HCT116 (cell line): ENCODE results near the gene ZNF652.

ENCODE experiments used
- EGR1 ChIP-seq: IDR thresholded peaks from 2 replicates; pipeline ENCODE4 v1.6.1; 2012; ENCODE audit warnings: low read depth
- EZH2 ChIP-seq: fragments of 200-600 bp; sonication (generic); IDR thresholded peaks from 2 replicates; pipeline ENCODE4 v1.6.1; 2017; ENCODE audit warnings: antibody characterized with exemption, mixed run types
- EZH2phosphoT487 ChIP-seq: fragments of 200-600 bp; IDR thresholded peaks from 2 replicates; pipeline ENCODE4 v1.6.1; 2018; ENCODE audit warnings: antibody characterized with exemption, borderline replicate concordance
- JUND ChIP-seq: IDR thresholded peaks from 2 replicates; pipeline ENCODE4 v1.6.1; 2012
- MAX ChIP-seq: IDR thresholded peaks from 2 replicates; pipeline ENCODE4 v1.6.1; 2012
- POLR2A ChIP-seq: IDR thresholded peaks from 2 replicates; pipeline ENCODE4 v1.7.0; 2011; ENCODE audit warnings: borderline replicate concordance; ENCODE audit not compliant: insufficient read depth, insufficient read length; ENCODE audit errors: extremely low read depth
- POLR2AphosphoS5 ChIP-seq: IDR thresholded peaks from 2 replicates; pipeline ENCODE4 v1.6.1; 2011; ENCODE audit warnings: mild to moderate bottlenecking, low read depth, low read length, moderate library complexity
- REST ChIP-seq: IDR thresholded peaks from 2 replicates; pipeline ENCODE4 v1.6.1; 2012; ENCODE audit warnings: low read depth
- SP1 ChIP-seq: IDR thresholded peaks from 2 replicates; pipeline ENCODE4 v1.6.1; 2012; ENCODE audit warnings: low read depth
- SRF ChIP-seq: IDR thresholded peaks from 2 replicates; pipeline ENCODE4 v1.6.1; 2012; ENCODE audit warnings: low read depth
- TCF7L2 ChIP-seq: IDR thresholded peaks from 2 replicates; pipeline ENCODE4 v1.7.0; 2011; ENCODE audit warnings: borderline replicate concordance, inconsistent platforms; ENCODE audit not compliant: insufficient read depth, insufficient read length; ENCODE audit errors: extremely low read depth
- ZNF274 ChIP-seq: fragments of 200-500 bp; sonication (Bioruptor generic); IDR thresholded peaks from 2 replicates; pipeline ENCODE4 v1.6.1; 2014; ENCODE audit warnings: mild to moderate bottlenecking, low read depth, low read length, inconsistent platforms
- TF ChIP-seq, protein P1 (sequence below), 3 experiments: fragments of 200-600 bp in 1 of 3; sonication (generic) in 1 of 3; IDR thresholded peaks in 2 of 3; conservative IDR thresholded peaks in 1 of 3; 2 replicates each; pipeline ENCODE4 v1.5.1; 2012 to 2017; ENCODE audit warnings: low read depth in 2 of 3, low read length in 2 of 3, antibody characterized with exemption in 1 of 3, borderline replicate concordance in 1 of 3, control low read depth in 1 of 3, mild to moderate bottlenecking in 1 of 3, mixed read lengths in 1 of 3, mixed run types in 1 of 3, moderate library complexity in 1 of 3; ENCODE audit not compliant: insufficient read depth in 1 of 3

- TF ChIP-seq POLR2AphosphoS5 (no peak), EZH2phosphoT487 (no peak), SRF (no peak), EGR1 (no peak), POLR2A (no peak), EZH2 (no peak), ZNF274 (no peak), JUND (no peak), SP1 (no peak), REST (no peak), TCF7L2 (no peak), MAX (no peak)
- TF ChIP-seq, protein P1, sequence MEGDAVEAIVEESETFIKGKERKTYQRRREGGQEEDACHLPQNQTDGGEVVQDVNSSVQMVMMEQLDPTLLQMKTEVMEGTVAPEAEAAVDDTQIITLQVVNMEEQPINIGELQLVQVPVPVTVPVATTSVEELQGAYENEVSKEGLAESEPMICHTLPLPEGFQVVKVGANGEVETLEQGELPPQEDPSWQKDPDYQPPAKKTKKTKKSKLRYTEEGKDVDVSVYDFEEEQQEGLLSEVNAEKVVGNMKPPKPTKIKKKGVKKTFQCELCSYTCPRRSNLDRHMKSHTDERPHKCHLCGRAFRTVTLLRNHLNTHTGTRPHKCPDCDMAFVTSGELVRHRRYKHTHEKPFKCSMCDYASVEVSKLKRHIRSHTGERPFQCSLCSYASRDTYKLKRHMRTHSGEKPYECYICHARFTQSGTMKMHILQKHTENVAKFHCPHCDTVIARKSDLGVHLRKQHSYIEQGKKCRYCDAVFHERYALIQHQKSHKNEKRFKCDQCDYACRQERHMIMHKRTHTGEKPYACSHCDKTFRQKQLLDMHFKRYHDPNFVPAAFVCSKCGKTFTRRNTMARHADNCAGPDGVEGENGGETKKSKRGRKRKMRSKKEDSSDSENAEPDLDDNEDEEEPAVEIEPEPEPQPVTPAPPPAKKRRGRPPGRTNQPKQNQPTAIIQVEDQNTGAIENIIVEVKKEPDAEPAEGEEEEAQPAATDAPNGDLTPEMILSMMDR (IDR thresholded peaks at IDR 0.05 in 2 of 3, conservative IDR thresholded peaks at IDR 0.05 in 1 of 3; ENCODE audit: borderline replicate concordance in 1 of 3, insufficient read depth in 1 of 3, low read depth in 2 of 3, low read length in 2 of 3), result no peak
These were observed 76.3 kb downstream of the ZNF652 start for GRCh38 chr17:49285716-49286115.
